Ureter (tissue), 1 donor: ENCODE results near the gene THSD4. TPM values are rescaled to one million over a fixed set of nuclear protein-coding genes. Genes with fewer than 3 reads are reported as not detected.
A peak's percentile ranks its signal among the peaks of the same experiment; 100 is the strongest.

Experiments used
- DNase-seq: peaks from one replicate; pipeline ENCODE4 v3.0.0-alpha.2; 2020; ENCODE audit warnings: low spot score
- total RNA-seq: library from RNA; stranded (reverse); gene quantifications from one replicate; pipeline ENCODE4 v1.2.4, GENCODE V29; 2023
- donor health status: DM: yes; HTN: yes; CAD: no.

THSD4 gene
- total RNA-seq, result 57.9 TPM

- peak; percentile 72 for DNase-seq
Observed at GRCh38 chr15:71114887-71115566, at the start of gene THSD4. Gene THSD4 (plus strand): TSS chr15:71115471.

GRCh38 chr15:71066983-71067382, 48.3 kb upstream of the THSD4 start:
- no peak for DNase-seq

- DNase-seq, result no peak
Observed at GRCh38 chr15:71069693-71070092, 45.6 kb upstream of the THSD4 start.

GRCh38 chr15:71071529-71071928, 43.7 kb upstream of the THSD4 start:
- DNase-seq, result no peak

- no peak for DNase-seq
Observed at GRCh38 chr15:71072423-71072822, 42.8 kb upstream of the THSD4 start.

GRCh38 chr15:71078506-71079207, 36.6 kb upstream of the THSD4 start:
- DNase-seq, result no peak

GRCh38 chr15:71079208-71080044, 35.8 kb upstream of the THSD4 start:
- no peak for DNase-seq

GRCh38 chr15:71080166-71080565, 35.1 kb upstream of the THSD4 start:
- DNase-seq, result no peak

GRCh38 chr15:71080705-71081104, 34.6 kb upstream of the THSD4 start:
- DNase-seq, result no peak

- DNase-seq, result peak; percentile 68
Observed at GRCh38 chr15:71082803-71083202, 32.5 kb upstream of the THSD4 start.

- peak; percentile 78 for DNase-seq
Observed at GRCh38 chr15:71083349-71083748, 31.9 kb upstream of the THSD4 start.

GRCh38 chr15:71084264-71084663, 31.0 kb upstream of the THSD4 start:
- DNase-seq, result no peak

- DNase-seq, result no peak
Observed at GRCh38 chr15:71085809-71086208, 29.5 kb upstream of the THSD4 start.

- DNase-seq, result no peak
Observed at GRCh38 chr15:71088155-71088554, 27.1 kb upstream of the THSD4 start.

- no peak for DNase-seq
Observed at GRCh38 chr15:71088683-71089082, 26.6 kb upstream of the THSD4 start.

GRCh38 chr15:71089801-71090200, 25.5 kb upstream of the THSD4 start:
- DNase-seq, result no peak

GRCh38 chr15:71091601-71092000, 23.7 kb upstream of the THSD4 start:
- no peak for DNase-seq

- DNase-seq, result peak; percentile 37
Observed at GRCh38 chr15:71092056-71092600, 23.1 kb upstream of the THSD4 start.

- peak; percentile 12 for DNase-seq
Observed at GRCh38 chr15:71093054-71094024, 21.9 kb upstream of the THSD4 start.

- no peak for DNase-seq
Observed at GRCh38 chr15:71094137-71094536, 21.1 kb upstream of the THSD4 start.

- DNase-seq, result no peak
Observed at GRCh38 chr15:71096676-71097075, 18.6 kb upstream of the THSD4 start.
